HepG2 (cell line): ENCODE results near the gene NFIC. TPM values are rescaled to one million over a fixed set of nuclear protein-coding genes. Genes with fewer than 3 reads are reported as not detected.
A peak's percentile ranks its signal among the peaks of the same experiment; 100 is the strongest.

ENCODE experiments used
- FOSL1 ChIP-seq: sonication (generic); formaldehyde crosslinking; IDR thresholded peaks from 2 replicates; pipeline ENCODE4 v1.9.0; 2021; ENCODE audit warnings: missing genetic modification reagents, borderline replicate concordance
- FOSL2 ChIP-seq: sonication (generic); formaldehyde crosslinking; IDR thresholded peaks from 2 replicates; pipeline ENCODE4 v1.4.0; 2020; ENCODE audit warnings: missing genetic modification reagents
- FOXP4 ChIP-seq: sonication (generic); formaldehyde crosslinking; IDR thresholded peaks from 2 replicates; pipeline ENCODE4 v1.4.0; 2020; ENCODE audit warnings: missing genetic modification reagents
- GATAD1 ChIP-seq: IDR thresholded peaks from 2 replicates; pipeline ENCODE4 v1.6.1; 2016; ENCODE audit warnings: missing genetic modification reagents, missing compliant biosample characterization
- HMG20A ChIP-seq: IDR thresholded peaks from 2 replicates; pipeline ENCODE4 v1.6.1; 2016; ENCODE audit warnings: borderline replicate concordance
- HOXA7 ChIP-seq: sonication (generic); formaldehyde crosslinking; IDR thresholded peaks from 2 replicates; pipeline ENCODE4 v1.8.1; 2022; ENCODE audit warnings: mild to moderate bottlenecking, missing genetic modification reagents, moderate library complexity
- IRF9 ChIP-seq: sonication (generic); formaldehyde crosslinking; IDR thresholded peaks from 2 replicates; pipeline ENCODE4 v1.8.0; 2022; ENCODE audit warnings: missing genetic modification reagents, mild to moderate bottlenecking, borderline replicate concordance
- NR2F6 ChIP-seq, 2 experiments: IDR thresholded peaks; 2 replicates each; pipeline ENCODE4 v1.6.1; 2016; ENCODE audit warnings: antibody characterized with exemption in 1 of 2, mild to moderate bottlenecking in 1 of 2
- ZBTB39 ChIP-seq: sonication (generic); formaldehyde crosslinking; IDR thresholded peaks from 2 replicates; pipeline ENCODE4 v1.5.0; 2020; ENCODE audit warnings: missing genetic modification reagents
- ZHX1 ChIP-seq: sonication (generic); formaldehyde crosslinking; IDR thresholded peaks from 2 replicates; pipeline ENCODE4 v1.8.1; 2022; ENCODE audit warnings: low read depth, mild to moderate bottlenecking, missing genetic modification reagents
- ZMAT3 ChIP-seq: sonication (generic); formaldehyde crosslinking; conservative IDR thresholded peaks from 2 replicates; pipeline ENCODE4 v1.7.0; 2021; ENCODE audit warnings: missing genetic modification reagents
- ZMYM2 ChIP-seq: sonication (generic); formaldehyde crosslinking; IDR thresholded peaks from 2 replicates; pipeline ENCODE4 v1.8.0; 2022; ENCODE audit warnings: mild to moderate bottlenecking, missing genetic modification reagents
- ZNF12 ChIP-seq: sonication (generic); formaldehyde crosslinking; IDR thresholded peaks from 2 replicates; pipeline ENCODE4 v1.5.0; 2020; ENCODE audit warnings: missing genetic modification reagents
- ZNF230 ChIP-seq: sonication (generic); formaldehyde crosslinking; IDR thresholded peaks from 2 replicates; pipeline ENCODE4 v1.4.0; 2020; ENCODE audit warnings: mild to moderate bottlenecking, missing genetic modification reagents
- ZNF3 ChIP-seq: IDR thresholded peaks from 2 replicates; pipeline ENCODE4 v1.7.0; 2017; ENCODE audit warnings: inconsistent platforms
- ZNF574 ChIP-seq: sonication (generic); formaldehyde crosslinking; IDR thresholded peaks from 2 replicates; pipeline ENCODE4 v1.4.0; 2020; ENCODE audit warnings: missing genetic modification reagents
- ZNF709 ChIP-seq: sonication (generic); formaldehyde crosslinking; IDR thresholded peaks from 2 replicates; pipeline ENCODE4 v1.5.0; 2020; ENCODE audit warnings: mild to moderate bottlenecking, missing genetic modification reagents
- polyA plus RNA-seq, 8 experiments: library from polyadenylated mRNA; depleted of rRNA in 3 of 8; stranded (reverse) in 7 of 8; unstranded in 1 of 8; fragments of >200 nt; fragmentation: Illumina TruSeq in 4 of 8; extraction: Trizol in 4 of 8; gene quantifications; 2 replicates each; pipeline versions ENCODE4 v1.2.1 to v1.2.3, GENCODE V29; 2011 to 2016; ENCODE audit warnings: low read depth in 4 of 8, missing spikeins in 1 of 8, mixed read lengths in 1 of 8; ENCODE audit not compliant: insufficient read depth in 1 of 8
- total RNA-seq, 5 experiments: library from RNA; depleted of rRNA; stranded (reverse); fragments of >200 nt; fragmentation: Illumina TruSeq; extraction: Trizol; gene quantifications; 2 replicates each; pipeline ENCODE4 v1.2.3, GENCODE V29; 2016; ENCODE audit warnings: low read depth in 1 of 5

Gene NFIC
- total and polyA plus RNA-seq, 2 of the 13 experiments (the other 11 are each of a cell fraction or from before 2014, with no cell fraction given): 1.3 to 2.5 TPM

- TF ChIP-seq ZNF574 (CRISPR knock-in tag) (peak; percentile 41; the same call in 1 of the 2 replicates), ZNF3 (CRISPR knock-in tag) (no peak), IRF9 (0 out of 2 replicates have a peak, but pooled peaks have one; percentile 44), ZMAT3 (CRISPR knock-in tag) (no peak), FOSL2 (CRISPR knock-in tag) (peak; percentile 83), ZBTB39 (CRISPR knock-in tag) (no peak), FOSL1 (CRISPR knock-in tag) (peak; percentile 50; the same call in 1 of the 2 replicates), GATAD1 (peak; percentile 29; the same call in 1 of the 2 replicates), HOXA7 (CRISPR knock-in tag) (no peak), ZHX1 (no peak), HMG20A (peak; percentile 22; the same call in 1 of the 2 replicates), ZMYM2 (CRISPR knock-in tag) (peak; percentile 42; the same call in 1 of the 2 replicates), ZNF709 (CRISPR knock-in tag) (0 out of 2 replicates have a peak, but pooled peaks have one; percentile 26), ZNF12 (CRISPR knock-in tag) (0 out of 2 replicates have a peak, but pooled peaks have one; percentile 34), NR2F6 (IDR thresholded peaks at IDR 0.05) (peak; percentile 60; the same call in 1 of the 2 replicates), NR2F6 (CRISPR knock-in tag; IDR thresholded peaks at IDR 0.05) (peak; percentile 76; the same call in 1 of the 2 replicates), ZNF230 (CRISPR knock-in tag) (no peak), FOXP4 (CRISPR knock-in tag) (0 out of 2 replicates have a peak, but pooled peaks have one; percentile 15)
Observed at GRCh38 chr19:3336680-3337523, 29.5 kb upstream of the NFIC start (continued).
